HL-60 (cell line): ENCODE results near the gene SH3RF2.

Experiments used
- DNase-seq, 2 experiments: peaks; one replicate each; pipeline ENCODE4 v3.0.0-alpha.2; 2010 to 2020; ENCODE audit warnings: low read depth in 1 of 2, low spot score in 1 of 2
- H3K27ac ChIP-seq: fragments of 250-450 bp; sonication (Bioruptor Pico); replicated peaks from 2 replicates; pipeline ENCODE4 v1.5.1; 2020; ENCODE audit warnings: mild to moderate bottlenecking, moderate library complexity
- H3K27me3 ChIP-seq: fragments of 250-450 bp; sonication (Bioruptor Pico); 2 replicates; pipeline ENCODE4 v1.5.1; 2021; ENCODE audit warnings: mild to moderate bottlenecking, moderate library complexity; ENCODE audit not compliant: insufficient read depth, poor library complexity, severe bottlenecking
- H3K4me3 ChIP-seq: replicated peaks from 2 replicates; pipeline ENCODE4 v1.5.1; 2011; ENCODE audit warnings: mild to moderate bottlenecking, control low read depth, low read length; ENCODE audit not compliant: insufficient read depth
- CTCF ChIP-seq: IDR thresholded peaks from one replicate; pipeline ENCODE4 v1.5.1; 2011; ENCODE audit warnings: low read length, control low read depth, inconsistent platforms; ENCODE audit not compliant: insufficient read depth
- GABPA ChIP-seq: IDR thresholded peaks from 2 replicates; pipeline ENCODE4 v1.6.1; 2012; ENCODE audit warnings: low read depth
- POLR2AphosphoS5 ChIP-seq: IDR thresholded peaks from 2 replicates; pipeline ENCODE4 v1.6.1; 2012; ENCODE audit warnings: low read depth
- REST ChIP-seq: IDR thresholded peaks from 2 replicates; pipeline ENCODE4 v1.6.1; 2012; ENCODE audit warnings: low read depth; ENCODE audit not compliant: insufficient replicate concordance
- SPI1 ChIP-seq: IDR thresholded peaks from 2 replicates; pipeline ENCODE4 v1.6.1; 2012; ENCODE audit warnings: low read depth, mild to moderate bottlenecking, borderline replicate concordance

The SH3RF2 gene

GRCh38 chr5:146088098-146088497 lies 151.7 kb downstream of the SH3RF2 start:
- Histone ChIP-seq H3K4me3 (no peak overlapping the region), H3K27me3 (no peaks in the 10 kb centered on the region), H3K27ac (no peak overlapping the region)
- TF ChIP-seq CTCF (no peak), GABPA (no peak), POLR2AphosphoS5 (no peak)
- DNase-seq = no peak

- no peak for TF ChIP-seq SPI1
- DNase-seq = no peak
- Histone ChIP-seq H3K27ac (no peak overlapping the region), H3K27me3 (no peaks in the 10 kb centered on the region), H3K4me3 (no peak overlapping the region)
Measured at GRCh38 chr5:146089287-146089686, 152.9 kb downstream of the SH3RF2 start.

GRCh38 chr5:146091881-146092280 lies 155.5 kb downstream of the SH3RF2 start:
- H3K4me3 ChIP-seq = no peak overlapping the region
- DNase-seq = no peak
- H3K27ac ChIP-seq = no peak overlapping the region
- H3K27me3 ChIP-seq = no peaks in the 10 kb centered on the region
- TF ChIP-seq REST (no peak), CTCF (no peak), SPI1 (no peak), POLR2AphosphoS5 (no peak)

GRCh38 chr5:146098047-146098446 lies 161.7 kb downstream of the SH3RF2 start:
- H3K27me3 ChIP-seq = no peaks in the 10 kb centered on the region
- no peak for TF ChIP-seq REST
- no peak for TF ChIP-seq SPI1
- TF ChIP-seq GABPA = no peak
- TF ChIP-seq CTCF = no peak
- no peak for TF ChIP-seq POLR2AphosphoS5
- DNase-seq = no peak
- no peak overlapping the region for H3K4me3 ChIP-seq
- no peak overlapping the region for H3K27ac ChIP-seq
